Astrocyte of the cerebellum (primary cell): ENCODE measurements around the gene SMPD3.

Experiments used
- DNase-seq: peaks from one replicate; pipeline ENCODE4 v3.0.0-alpha.2; 2011; ENCODE audit warnings: low read depth
- H3K4me3 ChIP-seq: 2 replicates; pipeline ENCODE4 v1.5.1; 2011; ENCODE audit warnings: mild to moderate bottlenecking, low read depth, low read length, moderate library complexity
- CTCF ChIP-seq: IDR thresholded peaks from 2 replicates; pipeline ENCODE4 v1.5.1; 2012; ENCODE audit warnings: low read length, low read depth, moderate library complexity, mild to moderate bottlenecking; ENCODE audit errors: missing control alignments
- in situ Hi-C: cut with HindIII; loops from 2 replicates; pipeline ENCODE4 v1.10.0; 2017; ENCODE audit warnings: low sequenced_read_pairs

SMPD3 gene

GRCh38 chr16:68486502-68487202, 38.3 kb upstream of the SMPD3 start:
- no peak for DNase-seq
- no peak overlapping the region for H3K4me3 ChIP-seq
- in situ Hi-C loops: loop anchor here (5.0 kb wide), 1 partner anchor 64 kb away; no protein-coding TSS in a partner anchor
- no peak for TF ChIP-seq CTCF

GRCh38 chr16:68481636-68482035, 33.3 kb upstream of the SMPD3 start:
- no peak for TF ChIP-seq CTCF
- H3K4me3 ChIP-seq: no peak overlapping the region
- no peak for DNase-seq
- in situ Hi-C loops: no loop called here

GRCh38 chr16:68480084-68480995, 32.0 kb upstream of the SMPD3 start:
- TF ChIP-seq CTCF: no peak
- no peak overlapping the region for H3K4me3 ChIP-seq
- DNase-seq: no peak
- in situ Hi-C loops: no loop called here

- TF ChIP-seq CTCF: no peak
- no peak for DNase-seq
- in situ Hi-C loops: no loop called here
- H3K4me3 ChIP-seq: no peak overlapping the region
Measured at GRCh38 chr16:68479271-68479670, 31.0 kb upstream of the SMPD3 start.

GRCh38 chr16:68478526-68479250, 30.4 kb upstream of the SMPD3 start:
- DNase-seq: no peak
- H3K4me3 ChIP-seq: no peak overlapping the region
- TF ChIP-seq CTCF: no peak
- in situ Hi-C loops: no loop called here

GRCh38 chr16:68475071-68475470, 26.8 kb upstream of the SMPD3 start:
- in situ Hi-C loops: no loop called here
- no peak for TF ChIP-seq CTCF
- H3K4me3 ChIP-seq: no peak overlapping the region
- DNase-seq: no peak
